HCT116 (cell line): ENCODE measurements around the gene CTRL.

Experiments
- EGR1 ChIP-seq: IDR thresholded peaks from 2 replicates; pipeline ENCODE4 v1.6.1; 2012; ENCODE audit warnings: low read depth
- EZH2phosphoT487 ChIP-seq: fragments of 200-600 bp; IDR thresholded peaks from 2 replicates; pipeline ENCODE4 v1.6.1; 2018; ENCODE audit warnings: antibody characterized with exemption, borderline replicate concordance
- POLR2A ChIP-seq: IDR thresholded peaks from 2 replicates; pipeline ENCODE4 v1.7.0; 2011; ENCODE audit warnings: borderline replicate concordance; ENCODE audit not compliant: insufficient read depth, insufficient read length; ENCODE audit errors: extremely low read depth
- SIN3A ChIP-seq: IDR thresholded peaks from 2 replicates; pipeline ENCODE4 v1.6.1; 2012; ENCODE audit warnings: low read depth
- ZNF274 ChIP-seq: fragments of 200-500 bp; sonication (Bioruptor generic); IDR thresholded peaks from 2 replicates; pipeline ENCODE4 v1.6.1; 2014; ENCODE audit warnings: mild to moderate bottlenecking, low read depth, low read length, inconsistent platforms
- TF ChIP-seq, protein P1 (sequence below), 3 experiments: fragments of 200-600 bp in 1 of 3; sonication (generic) in 1 of 3; IDR thresholded peaks in 2 of 3; conservative IDR thresholded peaks in 1 of 3; 2 replicates each; pipeline ENCODE4 v1.5.1; 2012 to 2017; ENCODE audit warnings: low read depth in 2 of 3, low read length in 2 of 3, antibody characterized with exemption in 1 of 3, borderline replicate concordance in 1 of 3, control low read depth in 1 of 3, mild to moderate bottlenecking in 1 of 3, mixed read lengths in 1 of 3, mixed run types in 1 of 3, moderate library complexity in 1 of 3; ENCODE audit not compliant: insufficient read depth in 1 of 3

DNA sequence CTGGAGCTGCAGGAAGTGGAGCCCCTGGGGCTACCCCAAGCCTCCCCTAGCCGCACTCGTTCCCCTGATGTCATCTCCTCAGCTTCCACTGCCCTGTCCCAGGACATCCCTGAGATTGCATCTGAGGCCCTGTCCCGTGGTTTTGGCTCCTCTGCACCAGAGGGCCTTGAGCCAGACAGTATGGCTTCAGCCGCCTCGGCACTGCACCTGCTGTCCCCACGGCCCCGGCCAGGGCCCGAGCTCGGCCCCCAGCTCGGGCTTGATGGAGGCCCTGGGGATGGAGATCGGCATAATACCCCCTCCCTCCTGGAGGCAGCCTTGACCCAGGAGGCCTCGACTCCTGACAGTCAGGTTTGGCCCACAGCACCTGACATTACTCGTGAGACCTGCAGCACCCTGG, 51.1 kb downstream of the CTRL start:
- TF ChIP-seq EZH2phosphoT487: no peak
- no peak for TF ChIP-seq ZNF274
- TF ChIP-seq SIN3A: no peak
- no peak for TF ChIP-seq EGR1
- TF ChIP-seq, protein P1, sequence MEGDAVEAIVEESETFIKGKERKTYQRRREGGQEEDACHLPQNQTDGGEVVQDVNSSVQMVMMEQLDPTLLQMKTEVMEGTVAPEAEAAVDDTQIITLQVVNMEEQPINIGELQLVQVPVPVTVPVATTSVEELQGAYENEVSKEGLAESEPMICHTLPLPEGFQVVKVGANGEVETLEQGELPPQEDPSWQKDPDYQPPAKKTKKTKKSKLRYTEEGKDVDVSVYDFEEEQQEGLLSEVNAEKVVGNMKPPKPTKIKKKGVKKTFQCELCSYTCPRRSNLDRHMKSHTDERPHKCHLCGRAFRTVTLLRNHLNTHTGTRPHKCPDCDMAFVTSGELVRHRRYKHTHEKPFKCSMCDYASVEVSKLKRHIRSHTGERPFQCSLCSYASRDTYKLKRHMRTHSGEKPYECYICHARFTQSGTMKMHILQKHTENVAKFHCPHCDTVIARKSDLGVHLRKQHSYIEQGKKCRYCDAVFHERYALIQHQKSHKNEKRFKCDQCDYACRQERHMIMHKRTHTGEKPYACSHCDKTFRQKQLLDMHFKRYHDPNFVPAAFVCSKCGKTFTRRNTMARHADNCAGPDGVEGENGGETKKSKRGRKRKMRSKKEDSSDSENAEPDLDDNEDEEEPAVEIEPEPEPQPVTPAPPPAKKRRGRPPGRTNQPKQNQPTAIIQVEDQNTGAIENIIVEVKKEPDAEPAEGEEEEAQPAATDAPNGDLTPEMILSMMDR (IDR thresholded peaks at IDR 0.05 in 2 of 3, conservative IDR thresholded peaks at IDR 0.05 in 1 of 3; ENCODE audit: borderline replicate concordance in 1 of 3, insufficient read depth in 1 of 3, low read depth in 2 of 3, low read length in 2 of 3): no peak
- TF ChIP-seq POLR2A: no peak
